H9 (cell line): ENCODE data around the gene MBTPS1. TPM values are rescaled to one million over a fixed set of nuclear protein-coding genes. Genes with fewer than 3 reads are reported as not detected.

Experiments used
- DNase-seq: peaks from one replicate; pipeline ENCODE4 v3.0.0-alpha.2; 2017
- H2AFZ ChIP-seq: one replicate; pipeline ENCODE4 v1.6.1; 2013; ENCODE audit warnings: mild to moderate bottlenecking, low read length, control low read depth, moderate library complexity
- H2AK5ac ChIP-seq: 2 replicates; pipeline ENCODE4 v1.6.1; 2013; ENCODE audit warnings: low read length, control low read depth, mixed read lengths; ENCODE audit not compliant: insufficient read length
- H2BK120ac ChIP-seq: one replicate; pipeline ENCODE4 v1.6.1; 2013; ENCODE audit warnings: low read depth, mild to moderate bottlenecking, low read length, control low read depth, inconsistent platforms; ENCODE audit not compliant: poor library complexity, severe bottlenecking
- H2BK12ac ChIP-seq: 2 replicates; pipeline ENCODE4 v1.6.1; 2013; ENCODE audit warnings: low read length, control low read depth, mixed read lengths, low read depth; ENCODE audit not compliant: insufficient read length
- H2BK15ac ChIP-seq: 2 replicates; pipeline ENCODE4 v1.6.1; 2013; ENCODE audit warnings: low read depth, low read length, control low read depth
- H2BK20ac ChIP-seq: one replicate; pipeline ENCODE4 v1.6.1; 2013; ENCODE audit warnings: low read depth, mild to moderate bottlenecking, low read length, control low read depth, inconsistent platforms; ENCODE audit not compliant: poor library complexity, severe bottlenecking
- H2BK5ac ChIP-seq: 2 replicates; pipeline ENCODE4 v1.6.1; 2013; ENCODE audit warnings: low read length, control low read depth, mixed read lengths; ENCODE audit not compliant: insufficient read length
- H3K14ac ChIP-seq: 2 replicates; pipeline ENCODE4 v1.6.1; 2013; ENCODE audit warnings: low read length, control low read depth; ENCODE audit not compliant: insufficient read depth
- H3K18ac ChIP-seq: 2 replicates; pipeline ENCODE4 v1.6.1; 2013; ENCODE audit warnings: low read depth, mild to moderate bottlenecking, mixed read lengths, low read length, control low read depth; ENCODE audit not compliant: insufficient read length
- H3K23ac ChIP-seq: 2 replicates; pipeline ENCODE4 v1.6.1; 2013; ENCODE audit warnings: low read length, control low read depth, mixed read lengths, low read depth; ENCODE audit not compliant: insufficient read length
- H3K23me2 ChIP-seq: 2 replicates; pipeline ENCODE4 v1.6.1; 2013; ENCODE audit warnings: low read depth, mild to moderate bottlenecking, mixed read lengths, low read length, control low read depth; ENCODE audit not compliant: insufficient read length, poor library complexity, severe bottlenecking
- H3K27ac ChIP-seq: 2 replicates; pipeline ENCODE4 v1.5.1; 2013; ENCODE audit warnings: low read length, control low read depth, mixed read lengths, low read depth; ENCODE audit not compliant: insufficient read length
- H3K27me3 ChIP-seq: 2 replicates; pipeline ENCODE4 v1.6.1; 2013; ENCODE audit warnings: low read length, control low read depth, inconsistent platforms; ENCODE audit not compliant: insufficient read depth
- H3K4ac ChIP-seq: 2 replicates; pipeline ENCODE4 v1.6.1; 2013; ENCODE audit warnings: low read depth, mild to moderate bottlenecking, control low read depth, inconsistent platforms, low read length, moderate library complexity
- H3K4me1 ChIP-seq: 2 replicates; pipeline ENCODE4 v1.6.1; 2013; ENCODE audit warnings: low read length, control low read depth, inconsistent platforms; ENCODE audit not compliant: insufficient read depth
- H3K4me2 ChIP-seq: 2 replicates; pipeline ENCODE4 v1.6.1; 2013; ENCODE audit warnings: low read length, control low read depth, mixed read lengths; ENCODE audit not compliant: insufficient read length, insufficient read depth
- H3K56ac ChIP-seq: 2 replicates; pipeline ENCODE4 v1.6.1; 2013; ENCODE audit warnings: low read depth, mild to moderate bottlenecking, mixed read lengths, low read length, control low read depth; ENCODE audit not compliant: insufficient read length
- H3K79me1 ChIP-seq: 2 replicates; pipeline ENCODE4 v1.6.1; 2013; ENCODE audit warnings: low read depth, mild to moderate bottlenecking, moderate library complexity, low read length, control low read depth, inconsistent platforms; ENCODE audit not compliant: insufficient read depth, poor library complexity, severe bottlenecking
- H3K79me2 ChIP-seq: 2 replicates; pipeline ENCODE4 v1.6.1; 2013; ENCODE audit warnings: low read length, control low read depth, inconsistent platforms; ENCODE audit not compliant: insufficient read depth
- H3K9ac ChIP-seq: 2 replicates; pipeline ENCODE4 v1.6.1; 2013; ENCODE audit warnings: low read length, control low read depth, mixed read lengths; ENCODE audit not compliant: insufficient read length; ENCODE audit errors: extremely low read depth
- H3K9me3 ChIP-seq: one replicate; pipeline ENCODE4 v1.6.1; 2013; ENCODE audit warnings: low read depth, low read length, inconsistent platforms; ENCODE audit not compliant: control insufficient read depth
- H3T11ph ChIP-seq: one replicate; pipeline ENCODE4 v1.6.1; 2013; ENCODE audit warnings: mild to moderate bottlenecking, low read length, control low read depth, inconsistent platforms
- H4K20me1 ChIP-seq: one replicate; pipeline ENCODE4 v1.6.1; 2013; ENCODE audit not compliant: control insufficient read depth, insufficient read length, insufficient read depth
- H4K5ac ChIP-seq: 2 replicates; pipeline ENCODE4 v1.6.1; 2013; ENCODE audit warnings: low read depth, mild to moderate bottlenecking, mixed read lengths, low read length, control low read depth; ENCODE audit not compliant: insufficient read length
- H4K8ac ChIP-seq: replicated peaks from 2 replicates; pipeline ENCODE4 v1.6.1; 2013; ENCODE audit warnings: low read length, control low read depth, mixed read lengths, low read depth; ENCODE audit not compliant: insufficient read length
- H4K91ac ChIP-seq: 2 replicates; pipeline ENCODE4 v1.6.1; 2013; ENCODE audit warnings: low read depth, mild to moderate bottlenecking, moderate library complexity, mixed read lengths, low read length, control low read depth; ENCODE audit not compliant: insufficient read length
- H3K27ac Mint-ChIP-seq, 3 experiments: 2 replicates in 2 of 3; 3 replicates in 1 of 3; pipeline ENCODE4 v1.8.0; 2020 to 2021; ENCODE audit warnings: mixed read lengths in 3 of 3, mild to moderate bottlenecking in 1 of 3, moderate library complexity in 1 of 3
- H3K27me3 Mint-ChIP-seq: 2 replicates; pipeline ENCODE4 v1.8.0; 2021; ENCODE audit warnings: low read depth, mild to moderate bottlenecking, moderate library complexity, mixed read lengths
- H3K36me3 Mint-ChIP-seq, 3 experiments: 2 replicates in 2 of 3; 3 replicates in 1 of 3; pipeline ENCODE4 v1.8.0; 2020 to 2021; ENCODE audit warnings: low read depth in 3 of 3, mixed read lengths in 3 of 3; ENCODE audit not compliant: insufficient read depth in 1 of 3
- H3K4me1 Mint-ChIP-seq, 2 experiments: 2 replicates each; pipeline ENCODE4 v1.8.0; 2020; ENCODE audit warnings: mixed read lengths in 2 of 2
- H3K4me3 Mint-ChIP-seq, 2 experiments: 2 replicates in 1 of 2; 3 replicates in 1 of 2; pipeline ENCODE4 v1.8.0; 2020 to 2021; ENCODE audit warnings: mild to moderate bottlenecking in 2 of 2, mixed read lengths in 2 of 2, moderate library complexity in 1 of 2
- H3K9me3 Mint-ChIP-seq, 2 experiments: 2 replicates in 1 of 2; 3 replicates in 1 of 2; pipeline ENCODE4 v1.8.0; 2020; ENCODE audit warnings: mild to moderate bottlenecking in 2 of 2, mixed read lengths in 2 of 2, moderate library complexity in 1 of 2
- CTCF ChIP-seq: fragments of 200-600 bp; sonication (generic); conservative IDR thresholded peaks from 3 replicates; pipeline ENCODE4 v1.8.0; 2021; ENCODE audit warnings: antibody characterized with exemption, mild to moderate bottlenecking
- WGBS: extraction: QIAGEN DNeasy Blood & Tissue Kit; methylation state at CpG from one replicate; pipeline ENCODE4 v1.1.7; 2013; ENCODE audit warnings: missing lambda C conversion rate, low lambda C conversion rate, mixed read lengths; ENCODE audit not compliant: insufficient read length; ENCODE audit errors: extremely low coverage; 5-methylcytosine and 5-hydroxymethylcytosine counted together
- total RNA-seq: library from RNA; stranded (reverse); gene quantifications from 2 replicates; pipeline ENCODE4 v1.2.1, GENCODE V29; 2021

MBTPS1 gene
- total RNA-seq, 1 experiment from 2014 or later, result 48.7 TPM

GRCh38 chr16:84093120-84093878, 23.4 kb downstream of the MBTPS1 start:
- Histone ChIP-seq H2BK15ac (no peak overlapping the region), H3K27me3 (no peaks in the 10 kb centered on the region), H3K23me2 (no peaks in the 10 kb centered on the region), H3K27ac (no peak overlapping the region), H3K9me3 (no peaks in the 10 kb centered on the region), H3K56ac (no peak overlapping the region), H4K91ac (no peak overlapping the region), H3K79me2 (no peaks in the 10 kb centered on the region), H3K18ac (no peak overlapping the region), H3K4me1 (no peaks in the 10 kb centered on the region), H4K5ac (no peak overlapping the region), H2BK12ac (no peak overlapping the region), H3K23ac (no peak overlapping the region), H3K79me1 (no peaks in the 10 kb centered on the region), H4K20me1 (peaks cover 2% of the 10 kb centered on the region), H3K9ac (no peak overlapping the region), H3K4me2 (no peak overlapping the region), H2BK120ac (no peak overlapping the region), H3K14ac (no peak overlapping the region), H2BK5ac (no peak overlapping the region), H2BK20ac (no peak overlapping the region), H2AK5ac (no peak overlapping the region), H3K4ac (no peak overlapping the region), H2AFZ (no peak overlapping the region), H4K8ac (no peak overlapping the region), H3T11ph (no peak overlapping the region)
- H3K4me1 Mint-ChIP-seq, result no peaks in the 10 kb centered on the region
- peaks cover 8 to 80% (median 71%) of the 10 kb centered on the region in 3 experiments; a peak in 6 of 7 replicates for H3K36me3 Mint-ChIP-seq
- WGBS, result no CpG with 5 or more reads among the region's 16 CpGs
- no peak for TF ChIP-seq CTCF
- H3K27me3 Mint-ChIP-seq, result no peaks in the 10 kb centered on the region
- no peak for DNase-seq
- H3K27ac Mint-ChIP-seq, result no peak overlapping the region
- H3K4me3 Mint-ChIP-seq, result no peak overlapping the region
- H3K9me3 Mint-ChIP-seq, result no peaks in the 10 kb centered on the region
